Right forelimb (tissue), 1 donor: ENCODE results near the gene SMARCA1.
"Not testable (repeated sequence)": the region's sequence is repeated elsewhere in the genome, so short reads cannot be mapped to it uniquely, and the experiment has no call there.

Experiments used
- DNase-seq: peaks from one replicate; pipeline ENCODE4 v3.0.0-alpha.2; 2018

SMARCA1 gene

GRCh38 chrX:129523079-129523911 lies at the start of gene SMARCA1:
Gene SMARCA1, minus strand, starts transcription at chrX:129523490. Its CDS starts 120 bp downstream, at chrX:129523370.
- DNase-seq = peak; percentile 88

GRCh38 chrX:129572422-129572821 lies 49.1 kb upstream of the SMARCA1 start:
- no peak for DNase-seq

GRCh38 chrX:129568349-129568748 lies 45.1 kb upstream of the SMARCA1 start:
- no peak for DNase-seq

GRCh38 chrX:129566073-129566472 lies 42.8 kb upstream of the SMARCA1 start:
- DNase-seq = peak; percentile 46

GRCh38 chrX:129565046-129565650 lies 41.9 kb upstream of the SMARCA1 start:
- peak; percentile 62 for DNase-seq

- DNase-seq = not testable (repeated sequence)
Measured at GRCh38 chrX:129564345-129564744, 41.1 kb upstream of the SMARCA1 start.

GRCh38 chrX:129561453-129561852 lies 38.2 kb upstream of the SMARCA1 start:
- no peak for DNase-seq

GRCh38 chrX:129559783-129560182 lies 36.5 kb upstream of the SMARCA1 start:
- DNase-seq = no peak

GRCh38 chrX:129557844-129558480 lies 34.7 kb upstream of the SMARCA1 start:
- no peak for DNase-seq

- DNase-seq = no peak
Measured at GRCh38 chrX:129556806-129557315, 33.6 kb upstream of the SMARCA1 start.

GRCh38 chrX:129554816-129555215 lies 31.5 kb upstream of the SMARCA1 start:
- DNase-seq = not testable (repeated sequence)

- no peak for DNase-seq
Measured at GRCh38 chrX:129553619-129554288, 30.5 kb upstream of the SMARCA1 start.

- no peak for DNase-seq
Measured at GRCh38 chrX:129549124-129549523, 25.8 kb upstream of the SMARCA1 start.

GRCh38 chrX:129545408-129545807 lies 22.1 kb upstream of the SMARCA1 start:
- no peak for DNase-seq

- DNase-seq = no peak
Measured at GRCh38 chrX:129544780-129545179, 21.5 kb upstream of the SMARCA1 start.

GRCh38 chrX:129540722-129541184 lies 17.5 kb upstream of the SMARCA1 start:
- no peak for DNase-seq

GRCh38 chrX:129540068-129540653 lies 16.9 kb upstream of the SMARCA1 start, which contains the start of gene OCRL:
Gene OCRL, plus strand, starts transcription at chrX:129540259. Its CDS starts 181 bp downstream, at chrX:129540440.
- DNase-seq = peak; percentile 81

- no peak for DNase-seq
Measured at GRCh38 chrX:129534816-129535578, 11.7 kb upstream of the SMARCA1 start.

GRCh38 chrX:129531132-129531531 lies 7.8 kb upstream of the SMARCA1 start:
- no peak for DNase-seq

GRCh38 chrX:129530410-129530809 lies 7.1 kb upstream of the SMARCA1 start:
- no peak for DNase-seq

GRCh38 chrX:129529685-129530281 lies 6.5 kb upstream of the SMARCA1 start:
- no peak for DNase-seq
